HG02884 (cell line): ENCODE data around the gene INAFM2.

Experiments used
- ATAC-seq: cut with Tn5 transposase; IDR thresholded peaks from one replicate; pipeline ENCODE4 v1.9.1; 2021; ENCODE audit warnings: mild to moderate bottlenecking, moderate library complexity; ENCODE audit not compliant: unreplicated experiment

The INAFM2 gene

DNA sequence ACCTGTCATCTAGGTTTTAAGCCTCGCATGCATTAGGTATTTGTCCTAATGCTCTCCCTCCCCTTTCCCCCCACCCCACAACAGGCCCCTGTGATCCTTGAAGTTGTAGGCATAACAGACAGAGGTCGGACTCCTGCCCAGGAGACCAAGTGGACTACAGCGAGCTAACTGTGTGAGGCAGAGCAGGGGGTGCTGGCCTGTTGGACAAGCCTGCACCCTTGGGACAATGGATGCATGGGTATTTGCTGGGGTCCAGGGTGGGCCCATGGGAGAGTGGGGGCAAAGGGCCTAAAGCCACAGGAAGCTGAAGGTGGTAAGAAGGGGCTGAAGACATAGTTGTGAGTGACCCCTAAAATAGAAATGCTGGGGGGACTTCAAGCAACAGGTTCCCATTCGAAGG, 18.2 kb upstream of the INAFM2 start:
- no peak for ATAC-seq

DNA sequence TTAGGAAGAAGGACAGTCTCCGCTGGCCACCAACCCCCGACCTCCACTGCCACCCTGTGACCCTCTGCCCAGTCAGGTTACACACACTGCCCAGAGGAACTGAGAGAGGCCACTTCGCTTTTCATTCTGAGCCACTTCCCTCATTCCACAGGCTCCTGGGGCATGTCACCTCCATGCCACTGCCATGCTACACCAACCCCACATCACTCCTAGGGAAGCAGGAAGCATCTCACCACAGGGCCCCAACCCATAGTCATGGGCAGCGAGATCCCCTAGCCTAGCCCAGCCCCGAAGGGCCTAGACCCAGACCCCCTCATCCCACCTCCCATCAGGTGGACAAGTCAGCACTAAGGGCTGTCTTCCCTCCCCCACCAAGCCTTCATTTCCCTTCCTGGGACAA, 17.1 kb upstream of the INAFM2 start:
- no peak for ATAC-seq

DNA sequence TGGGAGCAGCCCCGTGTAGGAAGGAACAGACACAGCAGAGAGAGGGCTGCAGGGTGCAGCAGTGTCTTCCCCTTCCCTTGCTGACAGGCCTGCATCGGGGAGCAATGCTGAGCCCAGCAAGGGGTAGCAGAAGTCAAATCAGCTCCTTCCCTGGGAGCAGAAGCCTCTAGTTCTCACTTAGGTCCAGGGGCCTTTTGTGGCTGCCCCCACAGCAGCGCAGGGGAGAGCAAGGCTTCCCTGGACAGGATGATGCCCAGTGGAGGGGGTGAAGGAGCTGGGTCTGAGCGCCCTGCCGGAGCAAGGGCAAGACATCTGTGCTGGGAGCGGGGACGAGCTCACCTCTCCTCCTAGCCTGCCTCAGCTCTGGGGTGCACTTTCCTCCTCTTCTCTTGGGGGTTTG, 16.6 kb upstream of the INAFM2 start:
- ATAC-seq: no peak

DNA sequence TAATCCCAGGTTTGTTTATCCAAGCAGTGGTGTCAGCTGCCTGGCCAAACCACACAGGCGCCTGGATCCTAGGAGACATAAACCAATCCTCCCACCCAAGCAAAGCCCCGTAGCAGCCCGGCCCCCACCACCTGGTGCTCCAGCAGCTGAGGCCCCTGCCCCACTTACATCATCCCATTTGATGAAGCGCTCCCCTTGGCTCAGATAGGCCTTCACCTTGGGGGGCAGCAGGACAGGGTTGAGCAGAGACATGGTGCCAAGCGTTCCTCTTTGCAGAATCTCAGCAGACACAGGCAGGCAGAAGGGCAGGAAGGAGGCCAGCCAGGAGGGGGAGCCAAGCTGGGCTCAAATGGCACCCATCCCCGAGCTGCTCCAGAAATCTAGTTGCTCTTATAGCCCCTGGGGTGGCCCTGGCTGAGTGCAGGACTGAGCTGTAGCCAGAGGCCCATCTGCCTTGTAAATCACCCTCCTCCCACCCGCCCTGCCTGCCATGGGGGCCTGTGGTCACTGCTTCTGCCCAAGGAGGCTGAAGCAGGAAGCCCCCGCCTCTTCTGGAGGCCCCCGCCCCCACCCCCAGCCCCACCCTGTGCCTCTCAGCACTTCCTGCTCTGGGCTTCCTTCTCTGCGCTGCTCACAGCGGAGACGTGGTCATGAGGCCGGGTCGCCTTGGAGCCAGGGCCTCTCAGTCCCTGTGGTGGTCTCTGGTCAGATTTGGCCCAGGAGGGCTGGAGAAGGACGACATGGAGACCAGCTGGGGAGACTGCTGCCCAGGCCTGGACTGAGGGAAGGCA, 15.9 kb upstream of the INAFM2 start, which contains the start of gene PLCB2:
TSS of gene PLCB2 (minus strand) at position 515 of the 791 bp plus-strand sequence. CDS start at position 252, 263 bp downstream.
- ATAC-seq: peak; percentile 59

DNA sequence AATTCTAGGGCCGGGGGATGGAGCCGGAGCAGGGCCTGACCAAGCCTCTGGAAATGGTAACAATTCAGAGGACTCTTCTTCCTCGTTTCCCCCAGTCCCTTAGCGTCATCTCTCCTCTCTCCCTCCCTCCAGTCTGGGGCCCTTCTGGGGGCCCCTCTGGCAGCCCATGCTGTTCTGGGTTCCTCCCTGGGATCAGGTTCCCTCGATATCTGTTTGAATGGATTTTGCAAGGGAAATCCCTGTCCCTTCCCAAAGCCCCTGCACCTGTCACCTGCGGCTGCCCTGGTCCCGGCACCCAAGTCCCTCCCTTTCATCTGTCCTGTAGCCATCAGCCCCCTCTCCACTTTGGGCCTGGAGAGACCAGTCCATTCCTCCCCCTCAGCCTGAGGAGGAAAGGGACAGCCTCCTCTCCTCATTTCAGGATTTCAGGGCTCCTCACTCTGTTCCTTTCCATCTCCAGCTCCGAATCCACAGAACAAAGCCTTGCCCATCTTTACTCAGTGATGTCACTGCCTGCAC, 14.1 kb upstream of the INAFM2 start:
- no peak for ATAC-seq

DNA sequence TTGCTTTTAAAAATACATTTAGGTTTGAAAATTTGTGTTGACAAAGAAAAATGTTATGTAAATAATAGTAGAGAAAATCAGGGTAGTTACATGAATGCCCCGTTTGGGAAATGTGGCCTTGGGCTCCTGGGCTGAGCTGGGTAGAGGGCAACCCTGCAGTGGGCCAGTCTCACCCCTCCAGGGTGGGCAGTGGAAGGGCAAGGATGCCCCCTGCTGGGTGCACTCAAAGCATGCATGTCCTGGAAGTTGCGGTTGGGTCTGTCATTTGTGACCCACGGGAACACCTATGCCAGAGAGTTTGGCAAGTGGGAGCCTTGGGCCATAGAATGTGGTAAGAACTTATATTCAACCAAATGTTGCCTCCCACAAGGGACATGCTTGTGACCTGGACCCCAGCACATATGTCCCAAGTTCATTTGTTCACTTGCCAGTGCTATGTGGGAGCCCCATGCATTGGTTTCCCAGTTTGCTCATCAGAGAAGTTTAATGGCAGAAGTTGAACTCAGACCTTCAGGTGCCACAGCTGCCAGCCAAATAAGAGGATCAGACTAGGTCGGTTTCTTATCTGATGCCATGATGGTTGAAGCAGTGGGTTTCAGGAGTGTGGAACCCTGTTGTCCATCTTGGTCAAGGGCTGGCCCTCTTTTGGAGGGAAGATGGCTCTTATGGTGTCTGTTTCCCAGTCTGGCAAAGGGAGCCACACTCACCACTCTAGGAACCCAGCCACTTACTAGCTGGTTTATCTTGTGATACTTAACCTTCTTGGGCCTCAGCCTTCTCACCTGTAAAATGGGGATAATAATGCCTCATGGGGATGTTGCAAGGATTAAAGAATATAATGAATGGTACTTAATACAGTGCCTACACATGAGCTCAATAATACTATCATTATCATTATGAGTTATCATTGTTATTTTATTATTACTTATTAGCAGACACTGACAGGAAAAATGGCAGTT, 13.2 kb upstream of the INAFM2 start:
- ATAC-seq: no peak

DNA sequence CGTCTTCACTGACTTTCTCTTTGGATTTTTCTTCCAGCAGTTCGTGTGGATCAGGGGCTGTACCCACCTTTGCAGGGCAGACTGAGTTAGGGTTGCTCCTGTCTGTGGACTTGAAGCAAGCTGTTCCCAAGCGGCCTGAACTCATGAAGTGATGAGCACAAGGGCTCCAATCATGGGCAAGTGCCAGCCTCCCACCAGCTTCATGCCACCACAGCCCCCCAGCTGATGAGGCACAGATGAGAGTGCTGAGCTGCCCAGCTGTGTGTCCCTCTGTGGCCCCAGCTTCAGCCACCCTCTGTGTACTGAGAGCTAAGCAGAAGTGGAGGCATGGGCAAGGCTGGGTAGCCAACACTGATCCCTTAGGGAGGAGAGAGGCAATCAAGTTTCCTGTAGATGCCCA, 12.5 kb upstream of the INAFM2 start:
- ATAC-seq: no peak

DNA sequence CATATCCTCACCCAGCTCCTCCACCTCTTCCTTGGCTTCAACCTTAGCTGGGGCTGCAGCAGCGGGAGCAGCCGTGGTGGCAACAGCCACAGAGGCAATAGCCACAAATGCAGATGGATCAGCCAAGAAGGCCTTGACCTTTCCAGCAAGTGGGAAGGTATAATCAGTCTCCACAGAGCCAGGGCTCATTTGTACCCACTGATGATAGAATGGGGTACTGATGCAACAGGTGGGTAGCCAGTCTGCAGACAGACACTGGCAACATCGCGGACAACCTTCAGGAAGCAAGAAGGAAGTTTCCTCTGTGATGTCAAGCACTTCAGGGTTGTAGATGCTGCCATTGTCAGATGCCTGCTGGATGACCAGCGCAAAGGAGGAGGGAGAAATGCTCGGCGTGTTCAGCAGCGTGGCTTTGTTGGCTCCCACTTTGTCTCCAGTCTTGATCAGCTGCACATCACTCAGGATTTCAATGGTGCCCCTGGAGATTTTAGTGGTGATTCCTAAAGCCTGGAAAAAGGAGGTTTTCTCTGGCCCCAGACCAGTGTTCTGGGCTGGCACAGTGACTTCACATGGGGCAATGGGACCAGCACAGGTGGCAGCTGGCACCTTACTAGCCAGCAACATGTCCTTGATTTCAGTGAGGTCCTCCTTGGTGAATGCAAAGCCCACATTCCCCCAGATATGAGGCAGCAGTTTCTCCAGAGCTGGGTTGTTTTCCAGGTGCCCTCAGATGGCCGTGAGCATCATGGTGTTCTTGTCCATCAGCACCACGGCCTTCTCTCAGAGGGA, 10.9 kb upstream of the INAFM2 start:
- ATAC-seq: no peak

DNA sequence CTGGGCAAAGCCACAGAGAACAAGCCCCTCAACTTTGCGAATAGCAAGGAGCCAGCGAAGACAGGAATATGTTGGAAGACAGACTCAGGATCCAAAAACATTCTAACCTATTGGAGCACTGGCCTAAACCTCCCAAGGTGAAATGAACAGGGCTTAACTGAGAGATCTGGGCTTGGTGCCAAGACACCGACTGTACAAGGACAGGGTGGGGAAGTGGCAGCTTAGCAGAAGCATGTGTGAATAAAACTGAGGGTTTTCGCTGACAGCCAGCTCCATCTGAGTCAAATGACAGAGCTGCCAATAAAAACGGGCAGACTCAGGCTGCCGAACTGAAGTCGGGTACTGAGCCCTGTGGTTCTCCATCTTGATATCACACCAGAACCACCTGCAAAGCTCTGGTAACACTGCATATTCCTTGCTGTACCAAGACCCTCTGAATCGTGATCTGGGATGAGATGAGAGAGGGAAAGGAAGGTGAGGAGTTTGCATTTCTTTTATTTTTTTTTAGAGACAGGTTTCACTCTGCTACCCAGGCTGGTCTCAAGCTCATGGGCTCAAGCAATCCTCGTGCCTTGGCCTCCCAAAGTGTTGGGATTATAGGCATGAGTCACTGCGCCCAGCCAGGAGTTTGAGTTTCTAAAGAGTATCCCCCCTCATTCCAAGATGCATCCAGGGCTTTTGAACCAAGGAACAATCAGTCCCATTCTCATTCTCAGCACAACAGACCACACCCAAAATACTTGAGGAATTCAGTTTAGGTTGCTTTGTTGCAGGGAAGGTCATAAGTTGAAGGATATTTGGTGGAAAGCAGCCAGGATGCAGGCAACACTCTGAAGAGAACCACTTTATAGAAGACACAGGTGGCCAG, 9.7 kb upstream of the INAFM2 start:
- no peak for ATAC-seq

DNA sequence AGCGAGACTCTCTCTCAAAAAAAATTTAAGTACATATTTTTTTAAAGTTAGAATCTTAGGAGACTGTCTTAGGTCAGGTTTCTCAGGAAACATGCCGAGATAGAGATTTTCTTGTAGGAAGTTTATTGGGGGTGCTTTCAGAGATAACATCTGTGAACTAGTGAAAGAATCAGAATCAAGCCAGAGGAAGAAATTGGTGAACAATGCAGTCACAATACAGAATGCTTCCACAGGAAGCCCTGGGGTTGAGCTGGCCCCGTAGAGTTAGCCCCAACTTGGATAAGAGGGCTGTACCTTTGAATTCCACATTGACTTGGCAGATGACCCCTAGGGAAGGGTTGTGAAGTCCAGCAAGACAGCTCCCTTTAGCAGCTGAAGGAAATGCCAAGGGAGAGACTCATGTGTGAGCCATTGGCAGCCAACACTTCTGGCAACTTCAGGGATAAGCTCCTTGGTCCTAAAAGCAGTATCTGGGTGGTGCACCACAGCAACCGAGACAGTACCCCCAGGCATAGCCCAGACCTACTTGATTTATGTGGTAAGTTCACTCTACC, 8.7 kb upstream of the INAFM2 start:
- ATAC-seq: no peak

DNA sequence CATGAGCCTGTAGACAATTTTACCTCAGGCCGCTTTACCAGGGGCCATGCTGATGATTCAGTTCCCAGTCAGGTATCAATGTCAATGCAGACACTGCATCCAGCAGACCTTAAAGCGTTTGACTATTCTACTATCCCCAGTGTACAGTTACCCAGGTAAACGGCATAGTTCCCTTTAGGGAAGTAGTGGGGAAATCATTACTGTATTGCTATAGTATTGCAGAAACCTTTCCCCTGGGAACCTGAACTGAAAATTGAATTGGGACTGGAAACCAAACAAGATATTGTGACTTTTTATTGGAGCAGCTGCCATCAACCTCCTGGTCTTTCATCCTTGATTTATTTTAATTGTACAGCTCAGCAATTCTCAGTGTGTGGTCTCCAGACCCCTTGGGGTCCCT, 6.6 kb upstream of the INAFM2 start:
- no peak for ATAC-seq

DNA sequence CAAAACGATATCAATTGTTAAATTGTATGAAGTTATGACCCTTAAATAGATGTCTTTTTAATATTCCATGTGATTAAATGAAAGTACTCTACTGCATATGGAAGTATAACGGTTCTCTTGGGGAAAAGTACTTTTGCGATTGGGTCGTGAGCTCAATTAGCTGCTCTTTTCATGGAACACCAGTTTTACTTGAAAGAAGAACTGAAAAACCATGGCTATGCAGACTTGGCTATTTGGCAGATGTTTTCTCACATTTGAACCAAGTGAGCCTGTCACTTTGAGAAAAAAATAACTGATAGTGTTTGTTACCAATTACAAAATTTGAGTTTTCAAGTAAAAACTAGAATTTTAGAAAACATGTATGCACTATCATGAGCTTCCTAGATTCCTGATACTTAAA, 5.9 kb upstream of the INAFM2 start:
- ATAC-seq: no peak

DNA sequence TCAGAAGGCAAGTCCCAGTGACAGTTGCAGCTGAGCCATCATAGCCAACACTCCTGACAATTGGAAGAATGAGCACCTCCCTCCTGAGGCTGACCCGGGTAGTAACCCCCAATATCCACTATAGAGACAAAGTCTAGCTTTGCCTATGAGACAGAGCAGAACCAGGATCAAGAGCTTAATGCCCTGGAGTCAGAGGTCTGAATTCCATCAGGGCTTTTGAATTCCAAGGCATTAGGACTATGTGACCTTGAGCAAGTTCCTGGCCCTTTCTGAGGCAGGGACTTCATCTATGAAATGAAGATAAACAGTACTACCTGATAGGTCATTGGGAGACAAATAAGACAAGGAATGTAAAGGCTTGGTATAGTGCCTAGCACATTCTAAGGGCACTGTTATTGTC, 3.1 kb upstream of the INAFM2 start:
- ATAC-seq: no peak

DNA sequence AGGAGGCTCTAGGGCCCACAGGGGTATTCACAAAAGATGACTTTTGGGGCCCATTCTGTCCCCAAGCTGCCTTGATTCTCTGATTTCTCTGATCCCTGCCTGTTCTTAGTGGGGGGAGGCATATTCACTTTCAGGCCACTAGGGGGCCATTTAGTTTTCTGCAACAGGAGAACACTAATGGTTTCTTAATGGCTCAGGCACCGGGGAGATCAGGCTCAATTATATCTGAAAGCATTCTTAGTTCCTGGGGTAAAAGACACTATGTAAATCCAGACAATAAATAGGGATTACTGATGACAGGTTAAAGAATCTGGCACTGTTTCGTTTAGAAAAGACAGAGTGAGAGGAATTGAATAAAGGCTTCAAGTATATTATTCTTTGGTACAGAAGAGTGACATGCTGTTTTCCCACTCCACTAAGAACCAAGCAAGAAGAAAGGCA, 2.5 kb upstream of the INAFM2 start:
- ATAC-seq: no peak

DNA sequence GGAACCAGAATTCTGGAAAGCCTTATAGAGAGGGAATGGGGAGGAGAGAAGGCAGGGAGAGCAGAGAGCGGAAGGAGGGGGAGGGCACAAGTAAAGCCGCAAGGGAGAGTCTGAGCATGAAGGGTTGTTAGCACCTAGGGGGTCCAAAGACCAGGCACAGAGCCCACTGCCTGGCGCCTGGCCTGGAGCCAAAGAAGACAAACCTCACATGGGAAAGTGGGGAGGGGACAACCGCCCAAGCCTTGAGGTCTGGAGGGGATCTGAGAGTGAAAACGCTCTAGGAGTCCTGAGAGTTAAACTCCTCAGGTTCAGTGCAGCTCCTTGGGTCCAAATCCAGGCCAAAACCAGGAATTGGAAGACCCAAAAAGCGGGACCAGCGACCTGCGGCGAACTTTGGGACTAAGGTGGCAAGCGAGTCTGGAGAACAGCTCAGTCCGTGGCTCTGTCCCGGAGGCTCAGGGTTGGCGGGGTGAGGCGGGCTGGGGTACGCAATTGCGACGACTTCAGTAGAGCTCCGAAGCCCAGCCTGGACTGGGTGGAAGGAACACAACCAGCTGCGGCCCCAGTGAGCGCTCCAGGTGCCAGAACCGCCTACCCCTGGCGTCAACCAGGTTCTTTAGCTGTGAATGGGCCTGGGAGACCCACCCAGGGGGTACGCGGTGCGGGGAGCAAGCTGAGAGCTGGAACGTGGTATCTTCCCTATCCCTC, 807 bp upstream of the INAFM2 start:
- ATAC-seq: no peak

DNA sequence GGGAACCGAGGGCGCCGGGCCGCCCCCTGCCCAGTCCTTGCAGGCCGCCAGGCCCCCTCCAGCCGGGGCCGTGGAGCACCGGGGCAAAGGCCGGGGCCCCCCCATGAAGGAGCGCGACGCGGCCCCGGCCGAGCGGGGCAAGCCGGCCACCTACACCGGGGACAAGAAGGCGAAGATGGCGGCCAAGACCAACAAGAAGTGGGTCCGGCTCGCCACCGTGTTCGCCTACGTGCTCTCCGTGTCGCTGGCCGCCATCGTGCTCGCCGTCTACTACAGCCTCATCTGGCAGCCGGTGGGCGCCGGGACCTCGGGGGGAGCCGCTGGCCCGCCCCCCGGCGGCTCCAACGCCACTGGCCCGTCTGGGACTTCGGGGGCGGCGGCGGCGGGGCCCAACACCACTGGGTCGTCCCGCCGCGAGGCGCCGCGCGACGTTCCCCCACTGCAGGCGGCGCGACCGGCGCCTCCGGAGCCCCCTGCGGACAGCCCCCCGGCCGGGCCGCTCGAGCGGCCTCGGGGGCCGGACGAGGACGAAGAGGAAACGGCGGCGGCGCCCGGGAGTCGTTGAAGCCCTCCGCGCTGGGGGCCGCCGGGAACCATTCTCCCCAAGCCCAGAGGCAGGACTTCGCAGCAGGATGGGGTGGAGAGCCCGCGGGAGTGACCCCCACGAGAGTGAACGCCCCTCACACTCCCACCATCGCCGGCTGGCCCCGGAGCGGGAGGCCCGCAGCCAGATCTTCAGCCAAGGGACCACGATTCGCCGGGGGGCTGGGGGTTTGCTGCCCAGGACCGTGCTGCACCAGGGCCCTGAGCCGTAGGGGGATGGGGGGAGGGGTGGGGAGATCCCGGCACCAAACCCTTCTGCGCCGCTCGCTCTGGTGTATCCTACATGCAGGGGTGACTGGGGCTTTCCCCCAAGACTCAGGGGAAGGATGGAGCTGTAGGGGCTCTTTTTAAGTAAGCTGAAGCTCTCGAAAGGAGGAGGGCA, 753 bp downstream of the INAFM2 start:
- no peak for ATAC-seq

DNA sequence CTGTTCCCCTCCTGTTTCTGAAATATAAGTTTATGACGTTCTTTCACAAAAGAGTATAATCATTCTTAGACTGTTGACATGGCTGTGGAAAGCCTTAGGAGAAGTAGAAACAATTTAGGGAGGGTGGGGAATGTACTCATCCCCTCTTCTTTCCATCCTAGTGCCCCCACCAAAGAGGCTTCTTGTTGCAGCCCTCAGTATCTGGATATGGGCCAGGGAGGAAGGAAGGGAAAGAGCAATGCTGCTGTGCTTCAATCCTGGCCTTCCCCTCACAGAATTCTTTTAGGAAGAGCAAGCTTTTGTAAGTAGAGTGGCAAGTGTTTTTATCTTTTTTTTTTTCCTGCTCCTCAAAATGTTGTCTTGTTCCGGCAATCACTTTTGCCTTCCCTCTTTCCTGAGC, 1.7 kb downstream of the INAFM2 start:
- ATAC-seq: no peak

DNA sequence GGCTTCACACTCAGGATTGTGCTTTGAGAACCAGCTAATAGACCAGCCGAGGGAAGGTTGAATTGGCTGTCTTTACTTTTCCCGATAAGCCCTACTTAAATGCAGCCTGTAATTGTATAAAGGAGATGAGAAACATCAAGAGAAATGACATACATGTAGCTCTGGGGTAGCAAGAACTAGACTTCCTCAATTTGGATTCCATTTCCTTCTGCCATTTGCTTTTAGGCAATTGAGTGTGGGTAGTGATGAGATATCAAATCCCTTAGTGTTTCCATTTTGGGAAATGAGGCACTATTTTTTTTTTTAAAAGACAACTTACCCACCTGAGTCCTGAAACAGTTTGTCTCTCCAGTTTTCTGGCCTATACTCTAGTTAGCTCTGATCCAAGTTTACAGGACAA, 2.2 kb downstream of the INAFM2 start:
- ATAC-seq: no peak
